HG02610 (cell line): Measurements from ENCODE around the gene PLA2G4E.

Experiments used
- ATAC-seq: cut with Tn5 transposase; IDR thresholded peaks from one replicate; pipeline ENCODE4 v1.9.1; 2021; ENCODE audit warnings: mild to moderate bottlenecking, moderate library complexity; ENCODE audit not compliant: unreplicated experiment

Gene PLA2G4E

DNA sequence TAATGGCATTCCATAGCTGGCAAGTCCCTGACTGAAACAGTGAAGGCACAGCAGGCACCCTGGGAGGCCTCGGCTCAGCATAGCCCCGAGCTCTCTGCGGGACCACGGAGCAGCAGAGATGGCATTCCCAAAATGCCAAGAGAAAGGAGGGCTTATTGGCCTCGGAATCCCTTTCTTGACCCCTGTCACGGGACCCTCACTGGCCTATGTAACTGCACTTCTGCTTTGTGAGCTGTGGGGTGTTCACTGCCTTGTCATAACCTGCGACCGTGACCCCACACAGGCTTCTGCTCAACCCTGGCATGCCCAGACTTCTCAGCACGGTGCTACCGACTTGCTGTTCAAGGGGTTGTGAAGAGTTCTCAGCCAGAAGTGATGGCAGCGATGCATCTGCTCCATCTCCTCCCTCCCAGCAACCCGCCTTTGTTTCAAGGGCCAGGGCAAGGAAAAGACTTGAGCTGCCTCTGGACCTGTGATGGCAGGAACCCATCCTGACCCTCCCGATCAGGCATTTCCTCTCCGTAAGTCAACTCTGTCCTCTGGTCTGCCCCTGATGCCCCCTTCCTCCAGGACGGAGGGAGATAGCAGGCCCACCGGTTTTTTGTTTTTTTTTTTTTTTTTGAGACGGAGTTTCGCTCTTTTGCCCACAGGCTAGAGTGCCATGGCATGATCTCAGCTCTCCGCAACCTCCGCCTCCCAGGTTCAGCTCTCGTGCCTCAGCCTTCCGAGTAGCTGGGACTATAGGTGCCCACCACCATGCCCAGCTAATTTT is 79.0 kb downstream of the PLA2G4E start:
- ATAC-seq = no peak

GRCh38 chr15:41940441-41940857 is 80.4 kb downstream of the PLA2G4E start:
- no peak for ATAC-seq

- no peak for ATAC-seq
These were observed 80.9 kb downstream of the PLA2G4E start for GRCh38 chr15:41939986-41940385.

- ATAC-seq = no peak
These were observed 83.3 kb downstream of the PLA2G4E start for GRCh38 chr15:41937568-41937923.

DNA sequence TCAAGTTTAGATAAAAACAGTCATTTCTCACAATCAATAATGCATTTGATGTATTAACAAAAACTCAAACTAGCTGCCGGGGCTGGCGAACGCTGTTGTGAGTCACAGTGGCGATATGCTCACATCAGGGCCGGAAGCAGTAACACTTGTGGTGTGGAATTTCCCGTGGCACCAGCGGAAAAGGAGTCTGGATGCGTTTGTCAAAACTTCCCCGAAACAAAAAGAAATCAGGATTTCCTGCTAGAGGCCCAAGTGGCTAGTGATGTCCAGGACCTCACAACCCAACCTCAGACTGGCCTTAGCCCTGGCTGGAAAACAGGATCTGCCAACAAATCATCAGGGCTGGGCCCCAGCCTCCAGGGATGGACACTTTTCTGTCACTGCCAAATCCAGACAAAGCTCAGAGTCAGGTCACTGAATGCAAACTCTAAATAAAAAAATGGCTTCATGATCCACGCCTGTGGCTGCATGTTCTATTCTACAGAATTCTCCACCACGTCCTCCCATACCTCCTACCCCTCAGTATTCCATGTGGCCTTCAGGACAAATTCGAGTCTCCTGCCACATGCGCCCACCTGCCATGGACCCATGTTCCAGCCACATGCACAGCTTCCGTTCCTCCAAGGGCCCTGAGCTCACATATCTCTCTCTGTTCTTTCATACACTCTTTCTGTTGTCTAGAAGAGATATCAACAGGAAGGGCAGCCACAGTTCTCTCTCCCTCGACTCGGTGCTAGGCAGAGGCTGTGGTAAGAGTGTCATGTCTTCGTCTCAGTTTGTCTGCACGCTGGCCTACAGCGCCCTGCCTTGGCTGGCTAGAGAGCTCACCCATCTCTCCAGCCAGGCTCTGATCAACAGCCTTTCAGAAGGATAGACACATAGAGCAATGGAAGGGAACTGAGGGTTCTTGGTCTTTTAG is 83.9 kb downstream of the PLA2G4E start:
- no peak for ATAC-seq

DNA sequence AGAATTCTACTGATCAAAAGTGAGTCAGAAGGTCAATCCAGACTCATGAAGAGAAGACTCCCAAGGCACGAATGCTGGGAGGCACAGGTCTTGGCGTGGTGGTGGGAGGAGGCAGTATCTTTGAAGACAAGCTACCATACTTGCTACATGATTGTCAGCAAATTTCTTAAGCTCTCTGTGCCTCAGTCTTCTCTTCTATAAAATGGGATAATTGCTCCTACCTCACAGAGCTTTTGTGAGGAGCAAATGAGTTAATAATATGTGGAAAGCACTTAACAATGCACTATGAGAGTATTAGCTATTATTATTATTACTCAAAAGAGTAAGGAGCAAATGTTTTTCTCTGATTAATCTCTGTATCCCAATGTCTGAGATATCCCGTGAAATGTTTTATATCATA is 84.7 kb downstream of the PLA2G4E start:
- ATAC-seq = no peak

DNA sequence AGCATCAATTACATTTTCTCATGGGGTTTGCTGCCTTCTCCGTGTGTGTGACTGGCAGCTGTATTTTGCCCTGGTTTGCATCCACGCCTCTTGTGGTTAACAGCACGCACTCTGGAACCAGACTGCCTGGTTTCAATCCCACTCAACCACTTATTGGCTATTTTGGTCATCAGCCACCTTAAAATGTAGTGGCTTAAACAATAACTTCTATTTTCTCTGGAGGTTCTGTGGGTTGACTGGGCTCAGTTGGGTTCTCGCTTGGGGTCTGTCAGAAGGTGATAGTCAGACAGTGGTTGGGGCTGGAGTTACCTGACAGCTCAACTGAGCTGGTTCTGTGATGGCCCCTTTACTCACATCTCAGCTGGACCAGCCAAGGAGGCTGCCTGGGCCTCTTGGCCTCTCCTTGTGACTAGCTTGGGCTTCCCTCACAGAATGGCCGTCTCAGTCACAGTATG is 85.2 kb downstream of the PLA2G4E start:
- no peak for ATAC-seq

GRCh38 chr15:41934843-41935242 is 86.0 kb downstream of the PLA2G4E start:
- no peak for ATAC-seq

DNA sequence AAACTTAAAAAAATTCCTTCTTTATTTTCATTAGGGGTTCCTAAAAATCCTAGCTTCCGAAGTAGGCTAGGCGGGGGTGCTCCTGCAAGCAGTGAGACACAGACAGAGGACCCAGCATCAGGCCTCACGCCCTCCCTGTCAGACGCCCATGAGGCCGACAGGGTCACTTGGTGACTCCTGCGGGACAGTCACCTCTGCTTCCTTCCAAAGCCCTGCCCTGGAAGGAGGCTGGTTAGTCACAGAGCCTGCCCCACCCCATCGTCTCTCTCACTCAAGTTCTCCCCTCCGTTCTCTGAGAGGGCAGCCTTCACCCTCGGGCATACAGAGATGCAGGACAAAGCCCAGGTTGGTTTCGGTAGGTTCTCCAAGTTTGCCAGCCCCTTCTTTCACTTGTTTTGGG is 87.1 kb downstream of the PLA2G4E start:
- no peak for ATAC-seq

DNA sequence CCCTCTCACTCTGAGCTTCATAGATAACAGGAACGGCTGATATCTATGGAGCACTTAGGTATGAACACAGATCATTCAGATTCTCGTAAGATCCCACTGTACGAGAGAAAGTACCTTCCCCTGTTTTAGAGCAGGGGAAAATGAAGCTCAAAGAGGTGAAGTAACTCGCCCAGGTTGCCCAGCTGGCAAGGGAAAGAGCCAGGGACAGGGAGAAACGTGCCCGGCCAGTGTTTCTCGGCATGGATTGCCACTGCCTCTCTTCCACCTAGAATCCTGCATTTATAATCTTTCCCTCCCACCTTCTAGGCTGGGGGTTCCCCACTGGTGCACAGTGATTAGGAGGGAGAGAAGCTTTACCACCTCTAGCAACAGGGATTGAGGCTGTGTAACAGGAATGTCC is 87.5 kb downstream of the PLA2G4E start:
- ATAC-seq = no peak

DNA sequence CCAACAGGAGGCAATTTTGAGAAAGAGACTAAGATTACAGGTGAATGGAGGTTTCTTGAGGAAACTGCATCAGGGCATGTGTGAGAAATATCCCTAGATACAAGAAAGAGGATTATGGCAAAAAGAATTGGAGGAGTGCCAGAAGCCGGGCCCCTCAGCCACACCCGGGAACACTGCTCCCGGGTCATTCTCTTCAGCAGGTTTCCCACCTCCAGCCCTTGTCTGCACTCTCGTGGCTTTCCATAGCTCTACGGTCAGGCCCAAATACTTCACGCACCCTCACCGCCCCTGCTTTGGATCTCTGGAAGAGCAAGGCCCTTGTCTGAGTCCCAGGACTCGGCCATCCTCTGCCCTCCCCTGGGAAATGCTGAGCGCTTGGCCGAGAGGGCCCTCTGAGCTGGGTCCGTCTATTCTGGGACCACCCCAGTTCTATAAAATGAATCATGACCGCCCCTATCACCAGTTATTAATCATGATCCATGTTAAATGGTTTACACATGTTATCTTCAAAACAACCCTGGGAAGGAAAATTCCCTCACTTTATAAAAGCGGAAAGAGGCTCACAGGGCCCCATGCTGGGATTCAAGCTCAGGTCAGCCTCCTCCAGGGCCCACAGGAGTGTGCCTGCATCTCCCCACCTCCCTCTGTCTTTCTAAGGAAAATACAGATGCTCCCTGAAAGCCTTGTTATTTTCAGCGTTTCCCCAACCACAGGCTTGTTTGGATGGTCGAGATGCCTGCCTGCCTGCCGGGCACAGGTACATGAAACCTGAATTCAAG is 88.1 kb downstream of the PLA2G4E start:
- no peak for ATAC-seq

DNA sequence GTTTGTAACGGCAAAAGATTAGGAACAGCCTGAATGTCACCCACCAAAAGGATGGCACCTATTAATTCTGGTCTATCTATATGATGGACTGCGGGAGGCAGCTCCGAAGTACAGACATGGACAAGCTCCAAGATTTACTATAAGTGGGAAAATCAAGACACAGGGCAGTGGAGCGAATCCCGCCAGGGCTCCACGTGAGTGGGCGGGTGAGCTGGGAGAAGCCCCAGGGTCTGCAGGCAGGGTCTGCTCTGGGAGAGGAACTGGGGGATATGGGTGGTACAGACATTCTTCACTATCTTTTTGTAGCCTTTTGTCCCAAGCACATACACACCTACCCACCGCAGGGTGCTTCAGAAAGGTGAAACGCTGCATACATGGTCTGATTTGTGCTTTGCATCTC is 88.7 kb downstream of the PLA2G4E start:
- no peak for ATAC-seq
